Measurements from ENCODE around the gene CLVS2. TPM values are rescaled to one million over a fixed set of nuclear protein-coding genes. Genes with fewer than 3 reads are reported as not detected.

CLVS2 gene, protein sequence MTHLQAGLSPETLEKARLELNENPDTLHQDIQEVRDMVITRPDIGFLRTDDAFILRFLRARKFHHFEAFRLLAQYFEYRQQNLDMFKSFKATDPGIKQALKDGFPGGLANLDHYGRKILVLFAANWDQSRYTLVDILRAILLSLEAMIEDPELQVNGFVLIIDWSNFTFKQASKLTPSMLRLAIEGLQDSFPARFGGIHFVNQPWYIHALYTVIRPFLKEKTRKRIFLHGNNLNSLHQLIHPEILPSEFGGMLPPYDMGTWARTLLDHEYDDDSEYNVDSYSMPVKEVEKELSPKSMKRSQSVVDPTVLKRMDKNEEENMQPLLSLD
- not detected for total RNA-seq
- long read RNA-seq: 0 reads

DNA sequence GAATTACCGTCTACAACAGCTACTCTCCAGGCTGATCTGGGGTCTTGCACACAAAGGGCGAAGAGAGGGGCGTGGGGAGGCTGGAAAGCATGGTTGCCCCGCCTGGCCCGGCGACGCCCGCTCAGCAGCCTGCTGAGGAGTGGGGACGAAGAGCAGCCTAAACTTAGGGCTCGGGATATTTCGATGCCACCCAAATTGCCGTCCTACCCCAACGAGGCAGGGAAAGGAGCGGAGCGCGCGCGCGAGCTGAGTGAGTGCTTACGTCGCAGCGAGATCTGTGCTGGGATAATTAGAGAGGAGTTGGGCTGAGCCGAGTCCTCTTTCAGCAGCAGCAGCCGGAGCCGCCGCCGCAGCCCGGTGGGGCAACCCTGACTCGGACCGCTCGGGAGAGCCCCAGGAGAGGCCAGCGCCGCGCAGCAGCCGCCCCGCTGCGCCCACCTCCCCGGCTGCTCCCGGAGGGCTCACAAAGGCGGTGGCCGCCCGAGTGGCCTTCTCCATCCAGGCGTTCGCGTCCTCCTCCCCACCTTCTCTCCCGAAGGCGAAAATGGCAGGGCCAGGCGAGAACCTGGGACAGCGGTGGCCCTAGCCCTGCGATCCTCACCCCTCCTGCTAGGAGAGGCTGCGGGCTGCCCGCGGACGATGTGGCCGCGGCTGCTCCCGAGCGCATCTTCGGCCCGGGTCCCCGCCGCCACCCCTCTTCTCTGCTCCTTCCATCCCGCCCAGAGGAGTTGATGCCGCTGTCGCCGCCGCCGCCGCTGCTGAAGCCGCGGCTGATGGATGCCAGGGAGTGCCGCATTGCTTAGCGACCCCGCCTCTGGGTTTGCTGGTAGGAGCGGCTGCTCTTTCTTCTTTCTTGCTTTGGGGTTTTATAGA is at the start of gene CLVS2:
Gene CLVS2, plus strand, starts transcription at position 315 of the 873 bp plus-strand sequence. CDS start 1,543 bp downstream, outside the sequence.
- DNase-seq (ENCODE audit: low spot score): no peak

DNA sequence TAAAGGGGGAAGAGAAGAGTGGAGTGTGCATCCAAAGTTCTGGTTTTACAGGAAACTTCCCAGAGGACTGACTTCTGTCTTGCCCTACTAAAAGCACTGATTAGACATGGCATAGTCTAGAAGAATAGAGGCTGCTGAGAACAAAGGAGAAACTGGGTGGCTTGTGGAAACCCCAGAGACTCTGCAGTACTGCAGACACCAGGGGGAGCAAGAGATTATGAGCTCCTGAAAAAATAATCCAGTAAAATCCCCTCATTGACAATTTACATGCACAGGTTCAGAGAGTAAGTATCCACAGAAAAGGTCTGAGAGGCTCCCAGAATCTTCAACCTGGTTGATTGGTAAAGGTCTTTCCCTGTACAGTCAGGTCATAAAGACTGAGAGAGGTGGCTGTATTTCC is 48.7 kb upstream of the CLVS2 start:
- DNase-seq (ENCODE audit: low spot score): no peak

DNA sequence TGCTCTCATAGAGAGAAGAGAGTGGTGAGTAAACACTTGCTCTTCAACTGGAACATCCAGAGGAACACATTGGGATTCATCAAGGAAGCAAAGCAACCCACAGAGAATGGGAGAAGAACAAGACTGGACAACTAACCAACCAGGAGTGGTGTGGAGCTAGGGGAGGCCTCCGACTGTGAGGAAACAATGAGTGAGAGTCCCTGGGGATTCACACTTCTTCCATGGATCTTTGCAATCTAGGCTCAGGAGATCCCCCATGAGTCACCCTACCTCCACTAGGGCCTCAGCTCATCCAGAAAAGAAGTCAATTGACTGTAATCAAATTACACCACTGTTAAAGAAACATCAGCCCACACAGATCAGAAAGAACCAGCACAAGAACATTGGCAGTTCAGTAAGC is 42.3 kb upstream of the CLVS2 start:
- no peak for DNase-seq (ENCODE audit: low spot score)

DNA sequence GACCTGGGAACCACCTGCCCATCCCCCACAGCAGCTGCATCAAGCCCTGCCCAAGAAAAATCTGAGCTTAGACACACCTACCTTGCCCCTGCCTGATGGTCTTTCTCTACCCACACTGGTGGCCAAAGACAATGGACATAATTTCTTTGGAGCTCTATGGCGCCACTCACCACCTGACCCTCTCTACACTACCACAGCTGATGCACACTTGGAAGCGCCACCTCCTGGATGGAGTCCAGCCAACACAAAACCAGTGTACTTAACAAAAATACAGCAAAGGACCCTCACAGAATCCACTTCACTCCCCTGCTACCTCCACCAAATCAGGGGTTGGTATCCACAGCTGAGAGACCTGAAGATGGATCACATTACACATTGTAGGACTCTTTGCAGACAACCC is 39.7 kb upstream of the CLVS2 start:
- no peak for DNase-seq (ENCODE audit: low spot score)

DNA sequence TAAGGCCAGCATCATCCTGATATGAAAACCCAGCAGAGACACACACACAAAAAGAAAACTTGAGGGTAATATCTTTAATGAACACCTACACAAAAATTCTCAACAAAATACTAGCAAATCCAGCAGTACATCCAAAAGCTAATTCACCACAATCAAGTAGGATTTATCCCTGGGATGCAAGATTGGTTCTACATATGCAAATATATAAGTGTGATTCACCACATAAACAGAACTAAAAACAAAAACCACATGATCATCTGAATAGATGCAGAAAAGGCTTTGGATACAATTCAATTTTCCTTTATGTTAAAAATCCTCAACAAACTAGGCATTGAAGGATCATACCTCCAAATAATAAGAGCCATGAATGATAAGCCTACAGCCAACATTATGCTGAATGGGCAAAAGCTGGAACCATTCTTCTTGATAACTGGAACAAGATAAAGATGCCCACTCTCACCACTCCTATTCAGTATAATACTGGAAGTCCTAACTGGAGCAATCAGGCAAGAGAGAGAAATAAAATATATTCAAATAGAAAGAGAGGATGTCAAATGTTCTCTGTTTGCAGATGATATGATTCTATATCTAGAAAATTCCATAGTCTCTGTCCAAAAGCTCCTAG is 33.9 kb upstream of the CLVS2 start:
- DNase-seq (ENCODE audit: low spot score): no peak

DNA sequence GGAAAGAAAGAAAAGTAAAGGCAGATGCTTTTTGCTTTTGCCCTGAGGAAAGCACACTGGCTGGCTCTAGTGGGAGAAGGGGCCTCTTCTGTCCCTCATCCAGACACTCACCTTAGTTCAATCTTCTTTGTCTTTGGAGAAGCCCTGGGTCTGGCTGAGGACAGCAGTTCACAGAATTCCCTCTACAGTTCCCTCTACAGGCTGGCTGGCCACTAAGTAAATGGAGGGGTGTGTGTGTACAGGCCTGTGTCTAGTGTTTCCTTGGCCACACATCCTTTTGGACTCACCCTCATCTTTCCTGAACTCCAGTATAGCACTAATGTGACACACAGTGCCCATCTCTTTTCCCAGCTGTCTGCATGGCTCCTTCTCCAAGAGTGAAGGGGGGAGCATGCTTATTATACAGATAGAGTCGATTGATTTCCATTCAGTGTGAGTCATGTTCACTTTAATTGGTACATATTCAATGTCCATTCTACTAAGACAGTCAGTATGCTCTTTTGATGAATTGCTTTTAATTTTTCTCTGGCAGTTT is 26.0 kb upstream of the CLVS2 start:
- no peak for DNase-seq (ENCODE audit: low spot score)

DNA sequence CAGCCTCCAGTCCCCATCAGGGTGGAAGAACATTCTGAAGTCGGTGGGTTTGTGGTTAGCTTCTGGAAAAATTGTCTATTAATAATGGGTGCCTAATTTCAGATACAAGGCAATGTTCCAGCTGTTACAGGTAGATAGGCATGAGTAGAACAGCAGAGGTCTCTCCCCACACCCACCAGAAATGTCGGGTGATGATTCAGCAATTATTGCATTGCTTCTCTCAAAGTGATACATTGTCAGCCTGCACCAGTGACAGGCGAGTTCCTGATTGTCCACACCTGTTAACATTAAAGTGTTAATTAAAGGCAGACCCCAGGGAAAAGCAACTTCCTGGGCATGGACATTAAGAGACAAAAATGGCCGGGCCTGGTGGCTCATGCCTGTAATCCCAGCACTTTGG is 18.9 kb upstream of the CLVS2 start:
- no peak for DNase-seq (ENCODE audit: low spot score)

DNA sequence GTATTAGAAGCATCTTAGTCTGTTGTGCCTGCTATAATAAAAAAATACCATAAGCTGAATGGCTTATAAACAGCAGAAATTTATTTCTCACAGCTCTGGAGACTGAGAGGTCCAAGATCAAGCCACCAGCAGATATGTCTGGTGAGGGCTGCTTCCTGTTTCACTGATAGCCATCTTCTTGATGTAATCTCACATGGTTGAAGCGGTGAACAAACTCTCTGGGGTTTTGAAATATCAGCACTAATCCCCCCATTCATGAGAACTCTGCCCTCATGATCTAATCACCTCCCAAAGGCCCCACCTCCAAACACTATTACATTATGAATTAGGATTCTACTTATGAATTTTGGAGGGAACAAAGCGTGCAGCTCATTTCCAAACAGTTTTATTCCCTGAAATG is 11.6 kb upstream of the CLVS2 start:
- DNase-seq (ENCODE audit: low spot score): no peak

DNA sequence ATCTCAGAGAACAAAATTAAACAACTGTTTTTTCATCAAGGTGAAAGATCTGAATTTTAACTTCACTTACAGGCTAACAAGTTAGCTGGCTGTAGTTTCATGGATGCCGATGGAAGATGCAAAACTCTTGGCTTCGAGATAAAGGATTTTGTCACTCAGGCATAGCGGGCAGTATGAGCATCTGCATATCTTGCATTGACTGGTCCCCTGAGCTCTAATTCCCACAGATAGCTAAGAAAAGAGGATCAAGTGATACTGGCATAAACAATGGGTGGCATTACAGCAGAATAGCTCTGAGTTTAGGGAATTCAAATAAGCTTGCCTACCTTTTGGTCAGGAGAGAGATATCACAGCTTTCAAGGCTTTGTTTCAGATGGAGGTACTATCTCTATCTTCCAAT is 1.8 kb upstream of the CLVS2 start:
- no peak for DNase-seq (ENCODE audit: low spot score)

DNA sequence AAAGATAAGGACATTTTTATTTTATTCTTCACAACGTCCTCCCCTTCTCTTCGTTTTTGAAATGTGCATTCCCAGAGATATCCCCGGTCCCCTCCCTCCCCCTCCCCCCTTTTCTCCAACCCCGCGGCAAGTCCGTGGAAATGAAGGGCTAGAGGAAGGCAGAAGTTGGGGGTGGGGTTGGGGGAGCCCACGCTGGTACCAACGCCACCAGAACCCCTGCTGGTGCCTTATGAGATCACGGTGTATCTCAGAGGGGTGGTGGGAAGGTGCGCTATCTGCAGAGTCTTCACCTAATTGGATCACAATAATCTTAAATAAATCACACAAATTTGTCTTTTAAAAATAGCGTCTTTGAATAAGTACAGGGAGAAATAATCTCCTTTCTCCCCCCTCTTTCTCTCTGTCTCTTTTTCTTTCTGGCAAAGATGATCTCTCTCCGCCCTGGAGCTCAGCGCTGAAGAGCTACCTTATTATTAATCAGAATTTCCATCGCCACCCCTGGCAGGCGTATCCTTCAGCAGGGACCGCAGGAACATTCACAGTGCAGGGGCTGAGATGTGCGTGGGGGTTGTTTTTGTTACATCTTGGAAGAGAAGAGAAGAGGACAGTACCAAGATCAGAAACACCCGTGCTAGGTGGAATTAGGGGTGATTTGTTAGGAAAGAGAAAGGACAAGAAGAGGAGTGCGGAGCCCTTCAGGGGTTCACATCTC is 915 bp downstream of the CLVS2 start:
- no peak for DNase-seq (ENCODE audit: low spot score)

DNA sequence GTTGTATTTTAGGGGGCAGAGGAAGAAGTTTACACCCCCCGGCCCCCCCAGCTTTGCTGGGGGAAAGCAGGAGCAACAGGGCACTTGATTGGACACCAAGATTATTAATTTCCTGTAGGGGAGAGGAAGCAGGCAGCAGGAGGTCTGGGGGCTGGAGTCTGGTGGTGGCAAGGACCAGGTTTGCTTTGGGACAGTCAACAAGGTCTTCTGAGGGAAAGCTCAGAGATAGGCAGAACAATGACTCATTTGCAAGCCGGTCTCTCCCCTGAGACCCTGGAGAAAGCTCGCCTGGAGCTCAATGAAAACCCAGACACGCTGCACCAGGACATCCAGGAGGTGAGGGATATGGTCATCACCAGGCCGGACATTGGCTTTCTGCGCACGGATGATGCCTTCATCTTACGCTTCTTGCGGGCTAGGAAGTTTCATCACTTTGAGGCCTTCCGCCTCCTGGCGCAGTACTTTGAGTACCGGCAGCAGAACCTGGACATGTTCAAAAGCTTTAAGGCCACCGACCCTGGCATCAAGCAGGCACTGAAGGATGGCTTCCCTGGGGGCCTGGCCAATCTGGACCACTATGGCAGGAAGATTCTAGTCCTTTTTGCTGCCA is 1.6 kb downstream of the CLVS2 start:
- DNase-seq (ENCODE audit: low spot score): no peak

DNA sequence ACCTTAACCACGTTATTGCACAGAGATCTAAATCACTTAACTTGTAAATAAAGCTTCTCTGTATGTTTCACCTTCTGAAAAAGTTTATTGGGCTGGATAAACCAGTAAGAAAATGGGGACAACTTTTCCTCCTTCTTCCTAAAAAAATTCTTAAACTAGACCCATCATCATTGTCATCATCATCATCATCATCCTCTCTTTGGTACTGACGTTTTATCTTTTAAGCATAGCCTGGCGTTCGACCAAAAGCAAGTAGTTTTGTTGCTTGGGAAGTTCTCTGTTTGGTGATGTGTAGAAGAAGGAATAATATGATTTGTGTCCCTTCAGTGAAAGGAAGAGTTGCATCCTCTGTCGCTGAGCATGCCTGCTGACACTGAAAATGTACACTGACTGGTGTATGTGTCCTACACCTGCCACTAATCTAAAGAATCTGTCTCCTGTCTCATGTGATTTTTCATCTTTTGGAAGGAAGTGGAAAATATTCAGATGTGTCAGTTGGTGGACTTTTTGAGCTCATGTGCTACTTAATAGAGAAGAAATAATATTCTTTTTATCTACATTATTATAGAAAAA is 2.5 kb downstream of the CLVS2 start:
- DNase-seq (ENCODE audit: low spot score): no peak

DNA sequence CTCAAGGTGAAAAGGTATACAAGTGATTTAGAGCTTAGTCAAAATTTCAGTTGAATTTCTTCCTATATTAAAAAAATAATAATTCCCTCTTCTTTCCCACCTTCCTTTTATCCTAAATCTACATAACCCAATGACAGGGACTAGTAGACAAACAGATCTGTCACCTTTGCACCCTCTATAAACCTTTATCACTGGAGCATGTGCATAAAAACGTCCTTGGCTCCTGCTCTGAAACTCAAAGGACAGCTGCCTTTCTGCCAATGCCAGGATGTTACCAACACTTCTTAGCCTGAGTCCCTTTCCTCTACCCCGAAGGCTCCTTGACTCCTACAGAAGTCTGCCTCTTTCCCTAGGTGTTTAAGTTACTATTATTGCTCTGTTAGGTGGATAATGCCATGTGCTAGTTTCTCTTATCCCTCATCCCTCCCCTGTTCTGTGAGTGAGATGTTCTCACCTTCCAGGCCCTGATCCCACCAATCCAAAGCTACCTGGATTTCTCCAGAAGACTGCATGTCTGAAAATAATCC is 4.3 kb downstream of the CLVS2 start:
- DNase-seq (ENCODE audit: low spot score): no peak

DNA sequence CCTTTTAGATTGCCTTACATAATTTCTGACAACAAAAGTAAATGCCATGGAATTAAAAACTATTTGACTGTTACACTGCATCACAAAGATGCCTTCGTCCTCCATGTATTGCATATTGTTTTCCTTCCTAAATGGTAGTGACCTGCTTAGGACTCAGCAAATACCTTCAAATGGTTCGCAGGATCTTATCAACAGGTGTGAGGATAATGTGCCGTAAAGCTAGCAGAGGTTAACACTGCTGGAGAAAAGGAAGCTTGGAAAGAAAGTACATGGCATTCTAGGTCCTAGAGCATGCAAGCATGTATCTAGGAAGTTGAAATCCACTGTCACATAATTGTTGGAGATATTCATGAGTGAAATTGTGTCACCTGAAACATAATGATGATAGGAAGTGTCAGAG is 5.5 kb downstream of the CLVS2 start:
- DNase-seq (ENCODE audit: low spot score): no peak

DNA sequence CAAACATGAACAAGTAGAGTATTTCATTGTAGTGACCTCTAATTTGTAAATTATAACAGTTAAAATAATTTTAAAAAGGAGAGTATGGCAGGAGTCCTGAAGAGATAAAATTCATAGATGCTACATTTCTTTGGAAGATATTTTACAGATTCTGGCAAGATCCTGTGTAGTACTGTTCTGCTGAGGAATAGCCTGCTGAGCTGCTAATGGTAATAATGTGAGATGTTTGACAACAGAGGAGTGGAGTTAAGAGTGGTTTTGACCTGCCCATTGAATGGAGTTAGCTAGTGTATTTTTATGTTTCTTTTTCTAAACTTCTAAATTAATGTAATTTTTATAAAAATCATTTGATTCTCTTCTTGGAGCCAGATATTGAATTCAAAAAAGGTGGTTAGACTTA is 11.8 kb downstream of the CLVS2 start:
- no peak for DNase-seq (ENCODE audit: low spot score)

DNA sequence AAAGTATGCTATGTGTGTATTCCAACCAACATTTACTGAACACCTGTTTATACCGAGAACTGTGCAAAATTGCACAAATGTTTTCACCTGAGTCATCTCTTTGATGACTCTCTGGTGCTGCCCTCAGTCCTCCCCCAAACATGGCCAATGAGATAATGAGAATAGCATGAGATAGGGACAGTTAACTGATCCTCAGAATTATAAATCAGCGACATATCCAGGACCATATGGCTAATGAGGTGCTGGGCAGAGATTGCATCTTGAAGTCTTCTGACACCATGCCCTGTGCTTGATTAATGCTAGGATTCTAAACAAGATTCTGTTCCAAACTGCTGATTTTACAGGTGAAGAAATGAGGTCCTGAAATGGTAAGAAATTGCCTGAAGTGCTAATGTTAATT is 13.0 kb downstream of the CLVS2 start:
- no peak for DNase-seq (ENCODE audit: low spot score)

DNA sequence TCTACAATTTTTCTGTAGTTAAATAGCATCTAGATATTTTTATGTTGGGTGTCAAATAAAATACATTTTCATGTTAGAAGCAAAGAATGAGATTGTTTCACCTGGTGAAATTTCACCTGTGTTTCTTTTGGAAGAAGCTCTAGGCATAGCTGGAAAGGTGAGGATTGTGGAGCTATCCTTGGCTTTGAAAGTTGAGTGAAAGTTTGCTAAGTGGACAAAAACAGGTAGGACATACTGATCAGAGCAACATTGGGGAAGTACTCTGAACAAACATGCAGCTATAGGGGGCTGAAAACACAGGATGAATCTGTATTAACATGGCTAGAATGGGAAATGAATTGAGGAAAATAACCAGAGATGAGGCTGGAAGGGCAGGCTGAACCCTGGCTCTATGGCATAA is 18.8 kb downstream of the CLVS2 start:
- DNase-seq (ENCODE audit: low spot score): no peak

DNA sequence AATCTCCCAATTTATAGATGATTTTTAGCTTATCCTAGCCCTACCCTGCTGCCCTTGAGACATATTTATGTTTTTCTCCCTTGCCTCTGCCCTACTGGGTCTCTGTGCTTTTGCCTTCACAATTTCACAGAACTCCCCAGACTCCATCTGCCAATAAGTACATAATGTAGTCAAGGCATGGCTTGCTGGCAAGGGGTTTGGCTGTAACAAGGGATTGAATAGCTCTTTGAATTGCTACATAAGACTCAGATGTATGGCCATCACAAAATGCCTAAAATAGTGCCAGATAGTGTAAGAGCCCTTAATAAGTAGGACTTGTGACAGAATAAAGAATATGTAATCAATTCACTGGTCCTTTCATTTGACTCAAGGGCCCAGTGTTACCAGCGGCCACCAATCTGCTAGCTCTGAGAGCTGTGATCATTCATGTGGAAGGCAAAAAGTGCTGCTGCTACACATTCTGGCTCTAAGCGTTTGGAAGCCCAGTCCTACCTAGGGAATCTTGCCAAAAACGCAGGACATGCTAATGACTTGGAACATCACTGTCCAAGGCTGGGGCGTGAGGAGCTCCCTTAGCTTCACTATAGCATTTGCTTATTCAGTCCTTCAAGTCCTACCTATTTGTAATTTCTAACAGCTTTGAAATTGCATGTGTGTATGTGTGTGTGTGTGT is 20.5 kb downstream of the CLVS2 start:
- no peak for DNase-seq (ENCODE audit: low spot score)

DNA sequence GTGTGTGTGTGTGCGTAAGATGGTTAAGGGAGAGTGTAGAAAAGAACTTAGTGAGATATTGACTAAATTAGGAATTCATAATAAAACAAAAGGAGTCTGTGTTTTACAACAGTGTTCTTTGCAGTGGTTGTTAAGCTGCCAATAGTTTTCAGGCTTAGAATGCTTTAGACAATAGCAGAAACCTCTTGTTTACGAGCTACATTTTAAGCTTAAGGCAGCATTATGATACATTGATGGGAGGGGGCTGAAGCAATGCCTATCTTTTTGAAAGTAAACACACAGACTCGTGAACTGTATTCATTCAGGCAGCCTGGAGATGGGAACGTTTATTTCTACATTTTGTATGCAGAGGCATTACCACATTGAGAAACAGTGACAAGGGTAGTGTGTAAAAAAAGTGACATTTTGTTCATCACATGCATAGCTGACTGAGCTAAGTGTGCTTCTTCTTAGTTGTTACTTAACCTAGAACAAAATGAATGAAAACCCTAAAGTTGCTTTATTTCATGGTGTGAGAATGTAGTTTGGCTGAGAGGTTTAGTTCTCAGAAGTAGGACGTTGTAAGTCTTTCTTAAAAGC is 21.2 kb downstream of the CLVS2 start:
- no peak for DNase-seq (ENCODE audit: low spot score)
